ENCODE results near the gene COG2. TPM values are rescaled to one million over a fixed set of nuclear protein-coding genes. Genes with fewer than 3 reads are reported as not detected.

Gene COG2
- total and polyA plus RNA-seq, 2 of the 13 experiments (the other 11 are each of a cell fraction or from before 2014, with no cell fraction given) = 16.8 to 36.3 TPM

GRCh38 chr1:230712470-230712942, 70.2 kb downstream of the COG2 start (continued):
- TF ChIP-seq ZNF740 (CRISPR knock-in tag; IDR thresholded peaks at IDR 0.05) (no peak), ZFP91 (CRISPR knock-in tag; IDR thresholded peaks at IDR 0.05; ENCODE audit: borderline replicate concordance) (no peak), ASH2L (IDR thresholded peaks at IDR 0.05; ENCODE audit: insufficient read length, low read depth, low read length) (peak; percentile 18), HNRNPLL (IDR thresholded peaks at IDR 0.05; ENCODE audit: low read depth, low read length, poor library complexity, severe bottlenecking) (peak; percentile 29), PRDM15 (CRISPR knock-in tag; IDR thresholded peaks at IDR 0.05) (no peak), HMGA1 (CRISPR knock-in tag; conservative IDR thresholded peaks at IDR 0.05) (no peak)
